ENCODE data around the gene ZSWIM6. TPM values are rescaled to one million over a fixed set of nuclear protein-coding genes. Genes with fewer than 3 reads are reported as not detected.

ZSWIM6 gene
- total RNA-seq, 1 donor from 2014 or later, result 35.9 TPM

- Mint-ChIP-seq H3K9me3 (peaks cover 7% of the 10 kb centered on the region), H3K27ac (no peak overlapping the region), H3K4me1 (peaks cover 50% of the 10 kb centered on the region), H3K4me3 (no peak overlapping the region), H3K27me3 (ENCODE audit: low read depth) (no peaks in the 10 kb centered on the region), H3K36me3 (peaks cover 5% of the 10 kb centered on the region)
- DNase-seq (ENCODE audit: low spot score in 2 of 2, unreplicated experiment in 2 of 2), result no peak
- TF ChIP-seq CTCF (IDR thresholded peaks at IDR 0.05; ENCODE audit: unreplicated experiment), result no peak
Observed at GRCh38 chr5:61342071-61342501, 10.0 kb downstream of the ZSWIM6 start.

- Mint-ChIP-seq H3K4me1 (peaks cover 51% of the 10 kb centered on the region), H3K9me3 (peaks cover 6% of the 10 kb centered on the region), H3K36me3 (peaks cover 7% of the 10 kb centered on the region), H3K4me3 (no peak overlapping the region), H3K27me3 (ENCODE audit: low read depth) (no peaks in the 10 kb centered on the region), H3K27ac (peak overlapping the region; percentile 21)
- no peak for DNase-seq (ENCODE audit: low spot score in 2 of 2, unreplicated experiment in 2 of 2)
- TF ChIP-seq CTCF (IDR thresholded peaks at IDR 0.05; ENCODE audit: unreplicated experiment), result no peak
Observed at GRCh38 chr5:61344187-61344944, 12.3 kb downstream of the ZSWIM6 start.

DNA sequence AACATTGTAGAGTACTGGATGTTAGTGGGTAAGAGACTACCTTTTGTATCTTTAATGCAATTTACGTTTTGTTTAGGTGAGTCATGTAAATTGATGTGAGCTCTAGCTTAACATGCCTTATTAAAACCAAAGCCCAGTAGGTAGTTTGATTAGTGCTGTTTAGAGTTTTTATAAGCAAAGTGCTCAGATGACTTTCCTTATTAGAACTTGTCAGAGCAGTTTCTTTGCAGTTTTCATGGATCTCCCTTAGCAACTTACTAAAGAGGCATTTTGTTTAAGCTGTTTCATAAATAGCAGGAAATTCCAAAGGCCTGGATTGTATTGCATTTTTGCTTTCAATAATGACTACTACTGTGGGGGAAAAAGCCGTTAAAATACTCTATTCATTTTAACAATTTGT is 14.5 kb downstream of the ZSWIM6 start:
- no peak for TF ChIP-seq CTCF (IDR thresholded peaks at IDR 0.05; ENCODE audit: unreplicated experiment)
- Mint-ChIP-seq H3K4me1 (peaks cover 48% of the 10 kb centered on the region), H3K36me3 (peaks cover 7% of the 10 kb centered on the region), H3K27ac (peak overlapping the region; percentile 30), H3K9me3 (peaks cover 6% of the 10 kb centered on the region), H3K4me3 (no peak overlapping the region), H3K27me3 (ENCODE audit: low read depth) (no peaks in the 10 kb centered on the region)
- no peak for DNase-seq (ENCODE audit: low spot score in 2 of 2, unreplicated experiment in 2 of 2)

GRCh38 chr5:61347080-61347479 is 15.0 kb downstream of the ZSWIM6 start:
- Mint-ChIP-seq H3K27ac (no peak overlapping the region), H3K9me3 (peaks cover 6% of the 10 kb centered on the region), H3K36me3 (peaks cover 7% of the 10 kb centered on the region), H3K27me3 (ENCODE audit: low read depth) (no peaks in the 10 kb centered on the region), H3K4me3 (no peak overlapping the region), H3K4me1 (peaks cover 52% of the 10 kb centered on the region)
- no peak for DNase-seq (ENCODE audit: low spot score in 2 of 2, unreplicated experiment in 2 of 2)
- no peak for TF ChIP-seq CTCF (IDR thresholded peaks at IDR 0.05; ENCODE audit: unreplicated experiment)

GRCh38 chr5:61348447-61348846 is 16.4 kb downstream of the ZSWIM6 start:
- H3K9me3 Mint-ChIP-seq, result peaks cover 6% of the 10 kb centered on the region
- peaks cover 57% of the 10 kb centered on the region for H3K4me1 Mint-ChIP-seq
- no peaks in the 10 kb centered on the region for H3K27me3 Mint-ChIP-seq (ENCODE audit: low read depth)
- no peak overlapping the region for H3K4me3 Mint-ChIP-seq
- peaks cover 7% of the 10 kb centered on the region for H3K36me3 Mint-ChIP-seq
- H3K27ac Mint-ChIP-seq, result peak overlapping the region; percentile 47
- TF ChIP-seq CTCF (IDR thresholded peaks at IDR 0.05; ENCODE audit: unreplicated experiment), result no peak
- no peak for DNase-seq (ENCODE audit: low spot score in 2 of 2, unreplicated experiment in 2 of 2)
